GM18861 (cell line): ENCODE data around the gene SLC3A2.
"Not testable (repeated sequence)": the region's sequence is repeated elsewhere in the genome, so short reads cannot be mapped to it uniquely, and the experiment has no call there.

ENCODE experiments used
- ATAC-seq: cut with Tn5 transposase; IDR thresholded peaks from one replicate; pipeline ENCODE4 v1.9.1; 2021; ENCODE audit not compliant: unreplicated experiment

Gene SLC3A2

GRCh38 chr11:62926680-62927455 lies 46.2 kb downstream of the SLC3A2 start:
- ATAC-seq: no peak

DNA sequence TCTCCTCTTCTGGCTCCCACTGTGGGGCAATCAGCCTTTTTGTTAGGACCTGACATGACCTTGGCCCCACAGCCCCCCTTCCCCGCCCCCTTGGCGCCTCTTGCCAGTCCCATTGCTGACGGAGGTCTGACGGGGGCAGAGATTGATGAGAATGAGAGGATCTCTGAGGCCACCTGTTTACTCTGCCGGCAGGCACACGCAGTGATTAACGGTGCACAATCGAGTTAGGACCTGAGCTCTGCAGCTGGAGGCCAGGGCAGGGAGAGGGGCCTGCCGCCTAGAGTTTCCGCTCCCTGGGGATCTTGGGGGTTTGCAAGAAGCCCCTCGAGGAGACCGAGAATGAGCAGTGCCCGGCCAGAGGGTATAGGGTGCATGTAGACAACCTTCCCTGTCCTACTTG lies 47.3 kb downstream of the SLC3A2 start:
- no peak for ATAC-seq

GRCh38 chr11:62930157-62930556 lies 49.5 kb downstream of the SLC3A2 start:
- no peak for ATAC-seq

DNA sequence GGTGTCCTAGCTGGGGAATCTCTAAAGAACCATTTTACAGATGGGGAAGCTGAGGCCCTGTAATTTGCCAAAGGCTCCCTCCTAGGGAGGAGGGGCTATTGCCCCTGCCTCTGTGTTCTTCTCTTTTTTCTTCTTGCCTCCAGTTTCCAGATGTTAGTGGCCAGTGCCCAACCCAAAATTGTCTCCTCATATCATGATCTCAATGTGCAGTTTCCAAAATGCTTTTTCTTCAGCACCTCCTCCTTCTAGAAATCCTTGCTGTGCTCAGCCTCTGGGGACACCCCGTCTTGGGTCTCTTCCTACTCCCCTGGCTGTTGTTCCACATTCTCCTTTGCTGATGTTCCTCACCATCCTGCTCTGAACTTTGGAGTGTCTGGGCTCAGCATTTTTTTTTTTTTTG lies 50.0 kb downstream of the SLC3A2 start:
- ATAC-seq: no peak

DNA sequence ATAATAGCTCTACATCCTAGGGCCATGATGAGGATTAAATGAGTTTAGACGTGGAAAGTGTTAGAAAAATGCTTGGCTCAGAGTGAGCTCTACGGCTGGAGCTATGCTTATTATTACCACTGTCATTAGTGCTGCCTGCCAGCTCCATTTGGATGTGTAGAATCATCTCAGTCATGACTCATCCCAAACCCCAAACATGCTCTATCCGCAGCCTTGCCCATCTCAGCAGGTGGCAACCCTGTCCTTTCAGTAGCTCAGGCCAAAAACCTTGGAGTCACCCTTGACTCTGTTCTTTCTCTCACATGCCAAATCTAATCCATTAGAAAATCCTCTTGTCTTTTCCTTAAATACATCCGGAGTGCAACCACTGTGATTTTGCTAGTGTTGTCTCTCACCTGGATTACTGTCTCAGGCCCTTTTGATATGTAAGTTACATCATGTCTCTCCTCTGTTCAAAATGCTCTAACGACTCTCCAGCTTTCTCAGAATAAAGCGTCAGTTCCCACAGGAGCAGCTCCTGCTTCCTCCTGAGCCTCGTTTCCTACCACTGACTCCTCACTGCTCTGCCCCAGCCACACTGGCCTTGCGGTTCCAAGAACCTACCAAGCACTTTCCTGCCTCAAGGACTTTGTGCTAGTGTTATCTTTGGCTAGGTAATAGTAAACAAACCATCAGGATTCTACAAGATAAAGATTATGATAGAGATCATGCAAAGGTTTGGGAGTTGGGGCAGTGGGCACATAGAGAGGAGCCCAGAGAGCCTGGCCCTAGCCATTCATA lies 51.0 kb downstream of the SLC3A2 start:
- ATAC-seq: no peak

DNA sequence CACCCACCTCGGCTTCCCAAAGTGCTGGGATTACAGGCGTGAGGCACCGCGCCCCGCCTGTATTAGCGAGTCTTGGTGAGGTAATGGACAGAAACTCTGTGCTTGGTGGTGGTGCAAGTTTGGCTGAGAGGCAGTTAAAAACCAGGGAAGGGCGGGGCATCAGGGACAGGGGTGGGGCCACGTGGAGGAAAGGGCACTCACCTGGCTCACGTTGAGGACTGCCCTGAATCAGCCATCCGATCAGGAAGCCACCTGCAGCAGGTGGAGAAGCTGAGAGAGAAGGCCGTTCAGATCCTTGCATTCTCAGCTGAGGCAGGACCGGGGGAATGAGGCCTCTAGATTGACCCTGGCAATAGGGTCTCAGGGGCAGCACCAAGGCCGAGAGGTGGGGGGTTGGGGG lies 52.6 kb downstream of the SLC3A2 start:
- ATAC-seq: no peak

DNA sequence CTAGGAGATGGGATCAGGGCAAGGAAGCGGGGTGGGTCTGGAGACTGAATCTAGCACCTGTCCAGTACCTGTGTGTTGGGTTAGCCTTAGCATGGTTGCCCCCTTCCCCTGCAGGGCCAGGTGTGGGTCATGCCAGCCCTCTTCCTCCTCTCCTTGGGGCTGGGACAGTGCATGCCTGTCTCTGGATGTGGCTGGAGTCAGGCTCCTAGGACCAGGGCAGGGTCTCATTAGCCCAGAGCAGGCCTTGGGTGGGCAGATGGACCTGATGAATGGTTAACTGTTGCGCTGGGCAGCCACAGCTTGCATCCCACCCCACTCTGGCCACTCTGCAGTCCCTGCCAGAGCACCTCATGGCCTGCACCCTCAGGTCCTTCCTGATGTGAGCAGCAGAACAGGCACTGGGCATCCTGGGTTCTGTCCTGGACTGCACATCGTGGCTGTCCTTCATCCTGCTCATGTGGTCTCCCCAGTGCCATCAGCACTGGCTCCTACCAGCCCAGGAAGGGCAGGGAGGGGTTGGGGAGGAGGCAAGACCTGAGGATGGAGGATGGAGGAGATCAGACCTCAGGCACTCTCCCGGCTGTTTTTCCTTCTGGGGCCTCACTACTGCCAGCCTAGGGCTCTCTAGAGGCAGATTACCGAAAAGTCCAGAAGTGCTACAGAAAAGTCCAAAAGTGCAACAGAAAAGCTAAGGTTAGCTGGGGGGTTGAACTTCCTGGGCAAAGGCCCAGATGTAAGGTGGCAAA lies 53.2 kb downstream of the SLC3A2 start:
- no peak for ATAC-seq

GRCh38 chr11:62934496-62934785 lies 53.7 kb downstream of the SLC3A2 start:
- no peak for ATAC-seq

- ATAC-seq: not testable (repeated sequence)
Observed at GRCh38 chr11:62937528-62937927, 56.8 kb downstream of the SLC3A2 start.
